GM19035 (cell line): ENCODE measurements around the gene SLC25A3.
A peak's percentile ranks its signal among the peaks of the same experiment; 100 is the strongest.
"Not testable (repeated sequence)": the region's sequence is repeated elsewhere in the genome, so short reads cannot be mapped to it uniquely, and the experiment has no call there.

Experiments used
- ATAC-seq: cut with Tn5 transposase; IDR thresholded peaks from one replicate; pipeline ENCODE4 v1.9.1; 2021; ENCODE audit not compliant: unreplicated experiment

Gene SLC25A3

DNA sequence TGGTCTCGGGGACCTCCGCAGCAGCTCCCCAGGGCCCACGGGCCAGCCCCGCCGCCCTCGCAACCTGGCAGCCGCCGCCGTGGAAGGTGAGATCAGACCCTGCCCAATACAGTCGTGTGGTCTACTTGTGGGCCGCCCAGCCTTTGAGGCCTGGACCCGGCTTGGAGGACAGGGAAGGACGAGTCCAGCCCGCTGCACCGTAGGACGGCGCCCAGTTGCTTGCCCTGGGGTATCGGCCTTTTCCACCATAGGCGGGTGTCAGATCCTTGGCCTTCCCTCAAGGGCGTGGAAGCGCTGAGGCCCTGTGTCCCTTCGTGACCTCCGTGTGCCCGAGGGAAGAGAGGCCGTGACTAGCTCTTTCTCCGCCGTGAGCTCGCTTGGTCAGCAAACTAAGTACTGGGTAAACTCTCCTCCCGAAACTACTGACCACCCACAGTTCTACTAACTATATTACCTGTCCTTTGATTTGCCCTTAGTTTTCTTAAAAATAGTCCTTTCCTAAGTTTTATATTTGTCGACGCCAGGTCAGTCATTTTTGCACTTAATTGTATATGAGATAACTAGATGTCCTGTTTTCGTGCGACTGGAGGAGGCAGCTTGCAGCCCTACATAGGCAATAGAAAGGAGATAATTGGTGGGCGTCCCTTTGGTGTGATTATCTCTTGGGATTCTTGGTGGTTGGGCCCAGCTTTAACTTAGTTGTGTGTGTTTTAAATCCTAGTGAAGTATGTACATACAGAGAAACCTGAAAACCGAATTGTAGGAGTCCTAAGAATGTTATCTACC is 757 bp downstream of the SLC25A3 start:
- ATAC-seq = no peak

- no peak for ATAC-seq
Measured at GRCh38 chr12:98595243-98595988, 1.9 kb downstream of the SLC25A3 start.

GRCh38 chr12:98597313-98597712 is 3.8 kb downstream of the SLC25A3 start:
- not testable (repeated sequence) for ATAC-seq

GRCh38 chr12:98601924-98602323 is 8.4 kb downstream of the SLC25A3 start:
- no peak for ATAC-seq

GRCh38 chr12:98606359-98606988 is 13.0 kb downstream of the SLC25A3 start:
- no peak for ATAC-seq

GRCh38 chr12:98610596-98610995 is 17.1 kb downstream of the SLC25A3 start:
- ATAC-seq = no peak

DNA sequence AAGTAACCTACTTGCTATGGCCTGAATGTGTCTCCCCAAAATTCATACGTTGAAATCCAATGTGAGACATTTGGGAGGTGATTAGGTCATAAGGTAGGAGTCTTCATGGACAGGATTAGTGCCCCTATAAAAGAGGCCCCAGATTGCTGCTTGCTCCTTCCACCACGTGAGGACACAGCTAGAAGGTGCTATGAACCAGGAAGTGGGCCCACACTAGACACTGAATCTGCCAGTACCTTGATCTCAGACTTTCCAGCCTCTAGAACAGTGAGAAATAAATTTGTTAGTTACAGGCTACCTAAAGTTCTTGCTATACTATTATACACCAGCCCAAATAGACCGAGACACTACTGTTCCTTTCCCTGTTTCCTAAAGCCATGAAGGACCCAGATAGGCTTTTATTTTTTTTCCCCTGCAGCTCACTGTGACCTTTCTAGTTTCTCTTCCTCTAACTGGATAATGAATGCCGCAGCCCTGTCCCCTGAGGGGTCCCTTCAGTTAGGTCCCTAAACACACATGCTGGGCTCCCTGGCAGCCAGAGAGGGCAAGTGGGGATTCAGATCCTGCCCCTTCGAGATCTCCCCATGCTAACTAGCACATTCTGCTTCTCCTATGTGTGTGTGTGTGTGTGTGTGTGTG is 19.3 kb downstream of the SLC25A3 start:
- ATAC-seq = peak; percentile 77

DNA sequence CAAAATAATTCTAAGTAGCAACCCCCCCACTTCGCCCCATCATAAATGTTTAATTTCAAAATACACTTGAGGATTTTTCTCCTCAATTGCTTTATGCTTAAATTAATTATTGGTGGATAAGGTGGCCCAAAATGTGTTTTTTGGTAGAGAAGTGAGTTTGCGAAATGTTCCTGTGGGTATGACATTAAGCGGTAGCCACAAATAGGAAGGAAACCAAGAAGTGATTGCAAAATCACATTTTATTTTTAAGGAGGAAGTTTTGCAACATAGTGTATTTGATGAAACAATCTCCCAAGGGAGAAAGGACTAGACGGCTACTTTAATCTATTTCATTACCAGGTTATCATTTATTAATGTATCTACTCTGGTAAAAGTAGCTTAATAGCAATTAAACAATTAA is 25.5 kb downstream of the SLC25A3 start:
- no peak for ATAC-seq

- peak; percentile 87 for ATAC-seq
Measured at GRCh38 chr12:98635657-98636323, 42.3 kb downstream of the SLC25A3 start.

- ATAC-seq = no peak
Measured at GRCh38 chr12:98637068-98637467, 43.6 kb downstream of the SLC25A3 start.

DNA sequence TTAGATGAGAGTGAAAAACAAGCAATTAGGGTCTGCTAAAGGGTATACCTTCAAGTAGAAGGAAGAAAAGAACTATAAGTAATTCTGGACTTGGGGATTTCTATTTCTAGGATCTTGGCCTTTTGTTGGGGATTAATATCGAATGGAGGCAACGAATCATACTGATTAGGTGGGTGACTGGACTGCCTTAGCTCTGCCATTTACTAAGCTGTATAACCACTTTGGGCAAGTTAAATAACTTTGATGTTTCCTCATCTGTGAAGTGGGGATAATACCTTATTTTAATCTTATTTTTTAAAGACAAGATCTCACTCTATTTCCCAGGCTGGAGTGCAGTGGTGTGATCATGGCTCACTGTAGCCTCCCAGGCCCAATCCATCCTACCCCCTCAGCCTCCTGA is 44.5 kb downstream of the SLC25A3 start:
- ATAC-seq = no peak

- ATAC-seq = no peak
Measured at GRCh38 chr12:98639491-98639890, 46.0 kb downstream of the SLC25A3 start.

GRCh38 chr12:98642801-98643200 is 49.3 kb downstream of the SLC25A3 start:
- ATAC-seq = not testable (repeated sequence)

DNA sequence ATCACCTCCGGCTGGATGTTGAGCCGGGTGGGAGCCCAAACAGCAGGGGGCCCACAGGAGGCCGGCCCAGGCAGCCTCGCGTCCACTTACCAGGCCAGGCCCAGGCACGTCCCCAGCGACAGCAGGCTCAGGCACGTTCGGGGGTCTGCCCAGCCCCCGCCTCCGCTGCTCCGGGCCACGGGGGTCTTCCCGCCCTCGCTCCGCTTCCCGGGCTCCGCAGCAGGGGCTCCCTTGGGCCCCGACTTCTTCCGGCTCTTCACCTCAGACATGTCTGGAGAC is 50.9 kb downstream of the SLC25A3 start:
- ATAC-seq = peak; percentile 27

- ATAC-seq = peak; percentile 85
Measured at GRCh38 chr12:98644712-98645571, 51.5 kb downstream of the SLC25A3 start, which contains the start of the genes APAF1 and IKBIP. Gene APAF1 (plus strand): TSS chr12:98645290. CDS start chr12:98648360, 3,070 bp downstream. Gene IKBIP (minus strand): TSS chr12:98644788. CDS start chr12:98644701, 87 bp downstream.

- ATAC-seq = peak; percentile 1
Measured at GRCh38 chr12:98645572-98646067, 52.1 kb downstream of the SLC25A3 start.

GRCh38 chr12:98646294-98647090 is 53.0 kb downstream of the SLC25A3 start:
- ATAC-seq = no peak

- ATAC-seq = no peak
Measured at GRCh38 chr12:98651328-98651727, 57.8 kb downstream of the SLC25A3 start.
